ENCODE data around the gene OR7D4. TPM values are rescaled to one million over a fixed set of nuclear protein-coding genes. Genes with fewer than 3 reads are reported as not detected.

The OR7D4 gene
- not detected in 5 replicates for total RNA-seq (2022; extraction: Qiagen RNA extraction; ENCODE audit: low read depth)

GRCh38 chr19:9219489-9219888, at the start of gene OR7D4:
Gene OR7D4, minus strand, starts transcription at chr19:9219589. Its CDS starts 4,752 bp downstream, at chr19:9214837.

GRCh38 chr19:9250630-9251029, 31.2 kb upstream of the OR7D4 start, which contains the start of gene OR7E24:
Gene OR7E24, plus strand, starts transcription at chr19:9250930. Its CDS starts 114 bp downstream, at chr19:9251044.

GRCh38 chr19:9178901-9179300, 40.5 kb downstream of the OR7D4 start, which contains the start of gene OR7D2:
Gene OR7D2, plus strand, starts transcription at chr19:9178979. Its CDS starts 6,803 bp downstream, at chr19:9185782.

Other genes starting within 250 kb of the OR7D4 start
- under 0.01 to 0.09 TPM (median 0.06 TPM) in 4 of 5 replicates, not detected in the other for gene MUC16, start 209.2 kb downstream of the OR7D4 start, total RNA-seq (2022; extraction: Qiagen RNA extraction; ENCODE audit: low read depth)
- not detected in 5 replicates for gene OR1M1, start 132.5 kb downstream of the OR7D4 start, total RNA-seq (2022; extraction: Qiagen RNA extraction; ENCODE audit: low read depth)
- not detected in 5 replicates for gene OR7G2, start 112.1 kb downstream of the OR7D4 start, total RNA-seq (2022; extraction: Qiagen RNA extraction; ENCODE audit: low read depth)
- gene OR7G1, start 103.8 kb downstream of the OR7D4 start, total RNA-seq (2022; extraction: Qiagen RNA extraction; ENCODE audit: low read depth): not detected in 5 replicates
- gene OR7G3, start 92.6 kb downstream of the OR7D4 start, total RNA-seq (2022; extraction: Qiagen RNA extraction; ENCODE audit: low read depth): not detected in 5 replicates
- 16.4 to 20.9 TPM (median 18.9 TPM) in 5 replicates for gene ZNF317, start 79.2 kb downstream of the OR7D4 start, total RNA-seq (2022; extraction: Qiagen RNA extraction; ENCODE audit: low read depth)
- not detected in 5 replicates for gene OR7D2, start 40.6 kb downstream of the OR7D4 start, total RNA-seq (2022; extraction: Qiagen RNA extraction; ENCODE audit: low read depth)
- not detected in 5 replicates for gene OR7E24, start 31.3 kb upstream of the OR7D4 start, total RNA-seq (2022; extraction: Qiagen RNA extraction; ENCODE audit: low read depth)
- 1.1 to 2.0 TPM (median 1.4 TPM) in 5 replicates for gene ZNF699, start 90.2 kb upstream of the OR7D4 start, total RNA-seq (2022; extraction: Qiagen RNA extraction; ENCODE audit: low read depth)
- gene ZNF559, start 104.6 kb upstream of the OR7D4 start, total RNA-seq (2022; extraction: Qiagen RNA extraction; ENCODE audit: low read depth): 4.8 to 7.3 TPM (median 5.8 TPM) in 5 replicates
- 0.30 to 0.74 TPM (median 0.62 TPM) in 5 replicates for gene ZNF177, start 143.4 kb upstream of the OR7D4 start, total RNA-seq (2022; extraction: Qiagen RNA extraction; ENCODE audit: low read depth)
- gene ZNF266, start 216.0 kb upstream of the OR7D4 start, total RNA-seq (2022; extraction: Qiagen RNA extraction; ENCODE audit: low read depth): 3.6 to 4.3 TPM (median 4.0 TPM) in 5 replicates

Data from A549 treated with ZK216348 at 1 μM for 4 hours (cell line).